CD4-positive, CD25-positive, alpha-beta regulatory T cell (primary cell): ENCODE measurements around the gene NUDT1. TPM values are rescaled to one million over a fixed set of nuclear protein-coding genes. Genes with fewer than 3 reads are reported as not detected.
A peak's percentile ranks its signal among the peaks of the same experiment; 100 is the strongest.

ENCODE experiments used
- ATAC-seq, 2 donors: fragments of 150-1000 bp; cut with Tn5 transposase; one replicate each; pipeline ENCODE4 v1.10.0; 2021; ENCODE audit warnings: low read depth in 2 of 2, moderate number of reproducible peaks in 2 of 2, moderate library complexity in 1 of 2
- DNase-seq, 3 donors: peaks; one replicate each; pipeline versions ENCODE4 v3.0.0 to v3.0.0-alpha.2; 2012 to 2022; ENCODE audit warnings: mixed read lengths in 1 of 3
- H3K27ac ChIP-seq: one replicate; pipeline ENCODE4 v1.7.0; 2013; ENCODE audit warnings: mild to moderate bottlenecking, low read length; ENCODE audit not compliant: insufficient read depth, poor library complexity, severe bottlenecking
- H3K27me3 ChIP-seq: one replicate; pipeline ENCODE4 v1.7.0; 2013; ENCODE audit warnings: low read length; ENCODE audit not compliant: control insufficient read depth, insufficient read depth
- H3K36me3 ChIP-seq: one replicate; pipeline ENCODE4 v1.7.0; 2013; ENCODE audit warnings: mild to moderate bottlenecking, low read length, moderate library complexity; ENCODE audit not compliant: control insufficient read depth, insufficient read depth
- H3K4me1 ChIP-seq: 2 replicates; pipeline ENCODE4 v1.7.0; 2013; ENCODE audit warnings: mild to moderate bottlenecking, low read length; ENCODE audit not compliant: insufficient read depth, control insufficient read depth, poor library complexity, severe bottlenecking
- H3K4me3 ChIP-seq: one replicate; pipeline ENCODE4 v1.7.0; 2013; ENCODE audit warnings: low read depth, mild to moderate bottlenecking, low read length, moderate library complexity
- H3K9me3 ChIP-seq, 2 experiments: 1 replicate in 1 of 2; 2 replicates in 1 of 2; pipeline ENCODE4 v1.7.0; 2013; ENCODE audit warnings: low read length in 2 of 2, mild to moderate bottlenecking in 1 of 2, moderate library complexity in 1 of 2; ENCODE audit not compliant: control insufficient read depth in 2 of 2
- H3K27ac Mint-ChIP-seq, 3 donors: one replicate each; pipeline ENCODE4 v1.8.0; 2020 to 2022; ENCODE audit warnings: mild to moderate bottlenecking in 3 of 3, mixed read lengths in 3 of 3, moderate library complexity in 2 of 3
- H3K27me3 Mint-ChIP-seq: one replicate; pipeline ENCODE4 v1.8.0; 2022; ENCODE audit warnings: mild to moderate bottlenecking, mixed read lengths
- H3K36me3 Mint-ChIP-seq: one replicate; pipeline ENCODE4 v1.8.0; 2020; ENCODE audit warnings: mixed read lengths
- H3K4me1 Mint-ChIP-seq, 4 donors: one replicate each; pipeline ENCODE4 v1.8.0; 2020 to 2022; ENCODE audit warnings: mixed read lengths in 4 of 4, mild to moderate bottlenecking in 1 of 4
- H3K4me3 Mint-ChIP-seq, 4 donors: one replicate each; pipeline ENCODE4 v1.8.0; 2020 to 2022; ENCODE audit warnings: mild to moderate bottlenecking in 4 of 4, mixed read lengths in 4 of 4, moderate library complexity in 3 of 4
- H3K9me3 Mint-ChIP-seq, 7 donors: one replicate each; pipeline ENCODE4 v1.8.0; 2020 to 2022; ENCODE audit warnings: mixed read lengths in 7 of 7, mild to moderate bottlenecking in 3 of 7, moderate library complexity in 2 of 7
- polyA plus RNA-seq, 4 donors: library from polyadenylated mRNA; unstranded; fragments of 300-500 nt; fragmentation: Illumina TruSeq; gene quantifications; one replicate each; pipeline ENCODE4 v1.2.3, GENCODE V29; 2021
- total RNA-seq: library from RNA; stranded (reverse); gene quantifications from one replicate; pipeline ENCODE4 v1.2.3, GENCODE V29; 2022

Gene NUDT1
- total and polyA plus RNA-seq, 5 donors from 2014 or later, result 17.5 to 73.7 (median 69.8) TPM

DNA sequence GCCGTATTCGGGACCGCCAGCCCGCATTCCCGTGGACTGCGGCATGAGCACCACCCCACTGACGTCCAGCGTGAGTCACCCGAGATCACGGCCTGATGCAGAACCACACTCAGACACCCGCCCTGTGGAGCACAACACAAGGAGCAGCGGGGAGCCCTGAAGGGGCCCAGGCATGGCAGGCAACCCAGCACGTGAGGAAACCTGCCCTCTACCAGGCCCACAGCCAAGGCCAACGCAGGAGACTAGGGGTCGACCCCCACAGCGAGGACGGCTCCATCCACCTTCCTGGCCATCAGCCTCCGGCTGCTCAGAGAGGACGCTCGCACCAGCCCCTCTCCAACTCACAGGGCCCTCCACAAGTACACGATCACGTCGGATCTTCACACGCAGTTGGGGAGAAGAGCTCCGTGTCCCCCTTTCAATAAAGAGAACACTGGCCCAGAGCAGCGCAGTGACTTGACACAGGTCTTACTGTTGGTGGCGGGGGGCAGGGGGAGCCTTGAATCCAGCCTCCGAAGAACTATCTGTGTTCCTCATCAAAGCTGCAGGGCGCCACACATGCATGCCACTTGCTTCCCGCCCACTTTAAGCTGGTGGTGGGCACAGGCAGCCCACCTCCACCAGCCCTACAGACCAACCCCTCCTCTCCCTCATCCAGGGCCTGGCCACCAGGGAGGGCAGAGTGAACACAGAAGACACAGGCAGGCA lies 31.3 kb upstream of the NUDT1 start:
- H3K36me3 Mint-ChIP-seq, result peaks cover 35% of the 10 kb centered on the region
- H3K4me3 ChIP-seq, result no peak overlapping the region
- ATAC-seq (no peak), DNase-seq (no peak)
- peaks cover 7% of the 10 kb centered on the region for H3K4me1 ChIP-seq
- H3K4me3 Mint-ChIP-seq, result no peak overlapping the region
- H3K9me3 ChIP-seq, result no peaks in the 10 kb centered on the region
- H3K4me1 Mint-ChIP-seq, result peaks cover 0 to 13% (median 5%) of the 10 kb centered on the region in 4 donors
- H3K27me3 ChIP-seq, result no peaks in the 10 kb centered on the region
- no peaks in the 10 kb centered on the region for H3K9me3 Mint-ChIP-seq
- no peaks in the 10 kb centered on the region for H3K27me3 Mint-ChIP-seq
- H3K27ac ChIP-seq, result no peak overlapping the region
- no peak overlapping the region for H3K27ac Mint-ChIP-seq
- H3K36me3 ChIP-seq, result peaks cover 34% of the 10 kb centered on the region

DNA sequence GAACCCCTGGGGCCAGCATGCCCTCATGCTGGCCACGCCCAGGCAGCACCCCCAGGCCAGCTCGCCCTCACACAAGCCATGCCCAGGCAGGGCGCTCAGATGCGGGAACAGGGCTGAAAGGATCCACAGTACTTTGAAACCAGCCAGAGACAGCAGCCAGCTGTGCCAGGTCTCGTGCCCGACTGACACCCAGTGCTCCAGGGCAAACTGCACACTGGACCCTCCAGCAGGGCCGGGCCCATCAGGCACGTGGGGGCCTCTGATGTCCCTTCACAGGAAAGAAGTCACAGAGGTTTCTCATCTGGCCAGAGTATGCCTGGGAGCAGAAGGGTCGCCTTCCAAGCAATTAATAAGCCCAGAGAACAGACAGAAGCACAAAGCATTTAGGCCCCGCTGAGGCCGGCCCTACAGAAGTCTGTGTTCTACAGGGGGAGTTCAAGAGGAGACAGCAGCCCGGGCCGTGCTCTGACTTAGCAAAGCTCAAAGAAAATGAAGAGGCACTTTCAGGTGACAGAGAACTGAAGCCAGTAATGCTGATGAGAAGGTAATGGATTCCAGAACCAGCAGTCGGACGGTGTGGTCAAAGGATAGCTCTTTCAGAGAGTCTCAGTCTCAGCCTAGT lies 30.7 kb upstream of the NUDT1 start:
- Histone ChIP-seq H3K4me1 (peaks cover 7% of the 10 kb centered on the region), H3K4me3 (no peak overlapping the region), H3K27me3 (no peaks in the 10 kb centered on the region), H3K9me3 (no peaks in the 10 kb centered on the region), H3K27ac (no peak overlapping the region), H3K36me3 (peaks cover 40% of the 10 kb centered on the region)
- Mint-ChIP-seq H3K4me1 (peaks cover 0 to 13% (median 5%) of the 10 kb centered on the region in 4 donors), H3K27me3 (no peaks in the 10 kb centered on the region), H3K36me3 (peaks cover 41% of the 10 kb centered on the region), H3K4me3 (peak overlapping the region in 1 of 4 donors; percentile 63), H3K27ac (no peak overlapping the region), H3K9me3 (no peaks in the 10 kb centered on the region)
- no peak for DNase-seq
- ATAC-seq, result no peak

DNA sequence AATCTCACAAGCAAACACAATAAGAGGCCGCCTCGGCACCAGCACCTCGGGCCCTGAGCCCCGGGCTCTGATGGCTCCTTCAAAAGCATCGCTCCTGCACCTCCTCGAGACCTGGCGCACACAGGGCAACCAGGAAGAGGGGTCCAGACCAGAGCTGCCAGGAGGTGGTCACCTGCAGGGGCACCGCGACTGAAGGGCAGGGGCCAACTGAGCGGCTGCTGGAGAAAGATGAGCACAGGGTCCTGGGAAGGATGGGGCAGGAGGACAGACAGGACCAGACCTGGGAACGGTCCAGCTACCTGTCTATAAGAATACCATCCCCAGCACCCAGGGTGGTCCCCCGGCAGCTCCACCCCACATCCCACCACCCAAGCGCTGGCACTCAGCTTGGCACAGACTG lies 30.1 kb upstream of the NUDT1 start:
- peaks cover 7% of the 10 kb centered on the region for H3K4me1 ChIP-seq
- peaks cover 46% of the 10 kb centered on the region for H3K36me3 ChIP-seq
- H3K9me3 Mint-ChIP-seq, result no peaks in the 10 kb centered on the region
- no peaks in the 10 kb centered on the region for H3K27me3 ChIP-seq
- H3K4me3 Mint-ChIP-seq, result peak overlapping the region in 1 of 4 donors; percentile 63
- H3K27ac ChIP-seq, result no peak overlapping the region
- no peak for DNase-seq
- H3K27me3 Mint-ChIP-seq, result no peaks in the 10 kb centered on the region
- no peak overlapping the region for H3K27ac Mint-ChIP-seq
- H3K4me1 Mint-ChIP-seq, result peaks cover 0 to 13% (median 5%) of the 10 kb centered on the region in 4 donors
- H3K36me3 Mint-ChIP-seq, result peaks cover 41% of the 10 kb centered on the region
- no peak for ATAC-seq
- H3K4me3 ChIP-seq, result no peak overlapping the region
- no peaks in the 10 kb centered on the region for H3K9me3 ChIP-seq

DNA sequence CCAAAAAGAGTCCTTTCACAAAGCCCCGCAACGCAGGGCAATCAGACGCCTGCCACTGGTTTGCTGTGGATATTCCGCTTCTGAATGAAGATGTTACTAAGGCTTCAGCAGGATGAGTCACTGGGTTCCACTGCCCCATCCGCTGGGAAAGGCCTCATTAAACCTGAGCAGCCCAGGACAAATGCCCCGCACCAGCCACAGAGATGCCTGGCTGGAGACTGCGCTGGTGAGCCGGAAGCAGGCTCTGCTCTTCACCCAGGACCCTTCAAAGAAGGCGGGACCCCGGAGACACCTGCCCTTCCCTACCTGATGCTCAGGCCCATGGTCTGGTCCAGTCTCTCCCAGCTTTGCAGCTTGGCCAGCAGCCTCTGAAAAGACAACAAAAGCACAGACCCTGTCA lies 29.1 kb upstream of the NUDT1 start:
- peaks cover 56% of the 10 kb centered on the region for H3K36me3 ChIP-seq

DNA sequence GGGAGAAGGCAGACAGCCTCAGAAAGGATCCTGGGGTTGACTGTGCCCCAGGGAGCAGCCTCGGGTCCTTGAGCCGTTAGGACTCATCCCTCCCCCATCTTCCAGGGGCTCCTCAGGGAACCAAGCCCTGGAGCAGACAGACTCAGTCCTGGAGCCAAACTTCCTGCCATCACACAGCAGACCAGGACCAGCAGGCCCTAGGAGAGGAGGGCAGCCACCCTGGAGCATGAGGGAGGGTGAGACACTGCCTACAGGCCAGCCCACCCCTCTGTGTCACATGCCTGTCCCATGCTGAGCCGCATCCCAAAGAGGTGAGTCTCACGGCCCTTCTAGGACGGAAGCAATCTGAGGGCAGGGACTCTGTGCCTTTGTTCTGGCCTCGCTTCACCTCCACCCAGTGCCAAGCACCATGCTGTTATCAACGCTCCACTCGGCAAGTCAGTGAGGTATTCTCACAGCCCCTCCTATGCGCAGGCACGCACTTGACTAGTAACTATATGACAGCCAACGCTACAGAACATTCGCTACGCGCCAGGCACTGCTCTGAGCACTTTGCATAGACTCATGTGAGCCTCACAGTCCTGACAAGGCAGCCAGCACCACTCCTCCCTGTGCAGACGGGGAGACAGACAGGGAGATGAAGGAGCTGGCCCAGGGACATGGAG lies 28.3 kb upstream of the NUDT1 start:
- no peak for DNase-seq
- Histone ChIP-seq H3K36me3 (peaks cover 51% of the 10 kb centered on the region), H3K9me3 (no peaks in the 10 kb centered on the region), H3K4me1 (peaks cover 7% of the 10 kb centered on the region), H3K27me3 (no peaks in the 10 kb centered on the region), H3K27ac (no peak overlapping the region), H3K4me3 (no peak overlapping the region)
- no peaks in the 10 kb centered on the region for H3K9me3 Mint-ChIP-seq
- H3K27me3 Mint-ChIP-seq, result no peaks in the 10 kb centered on the region
- H3K36me3 Mint-ChIP-seq, result peaks cover 31% of the 10 kb centered on the region
- H3K27ac Mint-ChIP-seq, result peak overlapping the region in 2 of 3 donors; percentile 64 to 65
- no peak for ATAC-seq
- H3K4me3 Mint-ChIP-seq, result no peak overlapping the region
- H3K4me1 Mint-ChIP-seq, result peaks cover 0 to 13% (median 6%) of the 10 kb centered on the region in 4 donors

More for the DNA sequence above, 29.1 kb upstream of the NUDT1 start:
- Histone ChIP-seq H3K4me1 (peaks cover 7% of the 10 kb centered on the region), H3K27me3 (no peaks in the 10 kb centered on the region), H3K4me3 (no peak overlapping the region), H3K27ac (no peak overlapping the region), H3K9me3 (no peaks in the 10 kb centered on the region)
- Mint-ChIP-seq H3K27me3 (no peaks in the 10 kb centered on the region), H3K4me3 (no peak overlapping the region), H3K4me1 (peaks cover 0 to 13% (median 6%) of the 10 kb centered on the region in 4 donors), H3K27ac (no peak overlapping the region), H3K36me3 (peaks cover 38% of the 10 kb centered on the region), H3K9me3 (no peaks in the 10 kb centered on the region)
- DNase-seq (no peak), ATAC-seq (no peak)

DNA sequence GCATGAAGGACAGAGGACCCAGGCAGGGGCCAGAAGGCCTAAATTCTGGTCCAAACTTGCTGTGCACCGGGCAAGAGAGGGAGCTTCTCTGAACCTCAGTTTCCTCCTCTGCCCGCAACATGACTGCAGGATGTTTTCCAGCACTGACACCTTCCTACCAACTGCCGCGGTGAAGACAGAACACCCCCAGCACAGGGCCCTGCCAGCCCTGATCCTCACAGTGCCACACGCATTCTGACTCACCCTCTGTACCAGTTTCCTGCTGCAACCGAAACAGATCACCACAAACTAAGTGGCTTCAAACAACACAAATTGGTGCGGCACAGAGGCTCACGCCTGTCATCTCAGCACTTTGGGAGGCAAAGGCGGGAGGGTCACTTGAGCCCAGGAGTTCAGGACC lies 27.4 kb upstream of the NUDT1 start:
- Mint-ChIP-seq H3K27me3 (no peaks in the 10 kb centered on the region), H3K4me3 (peak overlapping the region in 2 of 4 donors; percentile 38 to 54), H3K27ac (peak overlapping the region in 1 of 3 donors; percentile 71), H3K9me3 (peaks cover 0 to 1% (median 0%) of the 10 kb centered on the region in 7 donors), H3K36me3 (peaks cover 28% of the 10 kb centered on the region), H3K4me1 (peaks cover 0 to 13% (median 6%) of the 10 kb centered on the region in 4 donors)
- Histone ChIP-seq H3K27me3 (no peaks in the 10 kb centered on the region), H3K36me3 (peaks cover 50% of the 10 kb centered on the region), H3K4me3 (no peak overlapping the region), H3K27ac (no peak overlapping the region), H3K9me3 (no peaks in the 10 kb centered on the region), H3K4me1 (peaks cover 7% of the 10 kb centered on the region)
- DNase-seq (peak in 2 of 3 donors; percentile 6 to 78), ATAC-seq (peak; percentile 66 to 77)

DNA sequence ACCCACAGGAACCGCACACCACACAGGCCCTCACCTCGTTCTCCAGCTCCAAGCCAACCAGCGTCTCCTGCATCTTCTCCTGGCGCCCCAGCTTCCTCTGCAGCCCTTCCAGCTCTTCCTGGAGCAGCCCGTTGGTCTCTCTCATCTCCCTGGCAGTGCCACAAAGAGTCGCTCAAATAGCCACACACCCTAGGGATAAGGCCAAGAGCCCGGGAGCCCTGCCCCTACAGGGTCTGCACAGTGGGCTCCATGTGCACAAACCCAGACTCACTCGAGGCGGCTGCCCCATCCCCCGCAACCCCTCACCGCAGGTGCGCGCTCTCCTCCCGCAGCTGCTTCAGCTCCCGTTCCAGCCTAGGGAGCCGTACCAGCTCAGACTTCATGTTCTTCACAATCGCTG lies 26.2 kb upstream of the NUDT1 start:
- peaks cover 50% of the 10 kb centered on the region for H3K36me3 ChIP-seq
- no peak overlapping the region for H3K4me3 ChIP-seq
- no peak overlapping the region for H3K27ac ChIP-seq
- Mint-ChIP-seq H3K27me3 (no peaks in the 10 kb centered on the region), H3K9me3 (peaks cover 0 to 1% (median 0%) of the 10 kb centered on the region in 7 donors), H3K4me1 (peaks cover 0 to 13% (median 5%) of the 10 kb centered on the region in 4 donors), H3K27ac (peak overlapping the region in 1 of 3 donors; percentile 15), H3K4me3 (peak overlapping the region in 1 of 4 donors; percentile 8), H3K36me3 (peaks cover 28% of the 10 kb centered on the region)
- peaks cover 7% of the 10 kb centered on the region for H3K4me1 ChIP-seq
- H3K27me3 ChIP-seq, result no peaks in the 10 kb centered on the region
- no peak for DNase-seq
- ATAC-seq, result no peak
- H3K9me3 ChIP-seq, result no peaks in the 10 kb centered on the region
